GM21825 (cell line): ENCODE data around the gene FAM227B.
"Not testable (repeated sequence)": the region's sequence is repeated elsewhere in the genome, so short reads cannot be mapped to it uniquely, and the experiment has no call there.

Experiments used
- ATAC-seq: cut with Tn5 transposase; IDR thresholded peaks from one replicate; pipeline ENCODE4 v1.9.1; 2021; ENCODE audit warnings: mild to moderate bottlenecking, moderate library complexity; ENCODE audit not compliant: unreplicated experiment

The FAM227B gene

DNA sequence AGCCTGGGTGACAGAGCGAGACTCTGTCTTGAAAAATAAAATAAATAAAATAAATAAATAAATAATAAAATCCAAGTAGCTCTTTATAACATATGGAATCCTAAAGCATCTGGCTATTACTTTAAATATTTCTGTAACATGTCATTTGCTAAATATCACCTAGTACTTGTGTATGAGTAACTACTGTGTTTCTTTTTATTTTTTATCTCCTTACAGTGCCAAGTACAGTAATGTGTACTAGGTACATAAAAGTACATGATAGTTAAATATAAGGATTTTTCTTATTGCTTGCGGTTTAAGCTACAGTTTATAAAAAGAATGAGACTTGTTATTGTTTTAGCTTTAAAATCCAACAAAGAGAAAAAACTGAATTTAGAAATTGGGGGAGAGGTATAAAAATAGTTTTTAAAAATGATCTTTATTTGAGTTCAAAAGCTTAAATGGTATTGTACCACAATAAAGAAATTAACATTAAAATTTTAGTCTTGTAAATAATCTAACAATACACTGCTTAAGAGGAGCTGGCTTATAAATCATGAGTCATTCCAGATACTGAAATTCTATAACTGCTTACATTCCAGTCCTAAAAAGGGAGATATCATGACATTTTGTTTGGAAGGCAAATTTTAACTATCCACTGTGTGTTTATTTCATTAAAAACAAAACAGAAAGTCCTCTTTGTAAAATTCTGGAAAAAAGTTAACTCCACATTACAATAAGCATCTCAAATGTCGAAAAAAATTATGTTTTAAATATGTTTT is 124.4 kb downstream of the FAM227B start:
- ATAC-seq: no peak

DNA sequence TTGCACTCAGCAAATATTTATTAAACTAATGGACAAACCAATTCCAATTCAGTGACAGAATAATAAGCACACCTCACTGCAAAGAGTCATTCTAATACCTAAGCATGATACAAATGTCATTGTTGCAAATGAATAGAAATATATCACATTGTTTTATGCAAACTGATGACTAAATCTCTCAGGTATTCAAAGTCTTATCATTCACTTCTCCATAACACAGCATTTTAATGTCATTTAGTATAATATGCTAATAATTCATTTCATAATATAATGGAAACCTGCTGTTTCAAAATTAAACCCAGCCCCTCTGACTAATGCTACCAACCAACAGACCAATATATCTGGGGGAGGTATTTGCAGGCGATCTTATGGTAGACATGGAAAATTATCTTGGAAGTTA is 125.8 kb downstream of the FAM227B start:
- no peak for ATAC-seq

DNA sequence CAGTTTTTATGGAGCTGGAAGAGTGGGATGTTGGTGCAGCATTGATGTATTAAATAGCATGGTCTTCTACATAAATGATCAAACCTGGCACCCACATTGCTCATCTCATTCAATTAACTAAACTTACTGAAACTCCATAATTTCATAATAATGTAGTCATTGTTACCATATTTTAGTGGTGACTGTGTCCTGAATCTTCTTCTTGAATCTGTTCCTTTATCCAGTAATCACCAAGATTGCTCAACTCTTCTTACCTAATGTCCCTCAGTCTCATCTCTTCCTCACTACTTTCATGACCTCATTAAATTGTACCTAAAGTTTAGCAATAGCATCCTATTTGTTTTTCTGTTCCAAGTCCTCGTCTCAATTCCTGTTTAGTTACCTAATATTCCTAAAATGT is 127.8 kb downstream of the FAM227B start:
- ATAC-seq: no peak

DNA sequence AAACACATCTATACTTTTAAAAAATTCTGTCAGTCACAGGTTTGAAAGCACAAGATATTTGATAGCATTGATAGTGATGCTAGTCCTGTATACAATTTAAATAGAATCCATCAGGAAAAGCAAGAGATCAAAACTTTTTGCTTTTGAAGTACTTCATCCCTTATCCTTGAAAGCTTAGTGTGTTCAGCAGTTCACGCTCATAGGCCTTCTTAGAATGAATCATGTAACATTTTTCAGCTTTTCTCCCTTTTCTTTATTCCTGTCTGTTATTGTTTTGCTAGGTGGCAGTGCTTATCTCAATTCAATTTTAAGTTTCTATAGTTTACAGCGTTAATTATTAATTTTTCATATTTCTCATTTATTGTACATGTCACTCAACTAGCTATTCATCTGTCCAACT is 128.5 kb downstream of the FAM227B start:
- no peak for ATAC-seq

- ATAC-seq: no peak
These were observed 129.7 kb downstream of the FAM227B start for GRCh38 chr15:49490966-49491365.

DNA sequence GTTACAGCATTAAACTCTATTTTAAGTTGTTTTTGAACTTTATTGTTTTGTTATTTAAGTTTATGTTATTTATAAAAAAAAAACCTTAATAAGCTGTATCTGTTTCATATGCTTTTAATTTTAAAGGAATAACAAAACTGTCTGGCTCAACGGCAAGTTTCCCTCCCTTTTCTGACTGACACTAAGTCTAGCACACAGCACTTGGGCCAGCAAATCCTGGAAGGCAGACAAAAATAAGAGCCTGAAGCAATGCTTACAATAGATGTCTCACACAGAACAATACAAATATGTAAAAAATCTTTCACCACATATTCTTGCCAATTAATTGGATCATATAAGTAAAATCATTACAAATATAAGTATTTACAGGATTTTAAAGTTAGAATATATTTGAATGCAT is 135.2 kb downstream of the FAM227B start:
- not testable (repeated sequence) for ATAC-seq

DNA sequence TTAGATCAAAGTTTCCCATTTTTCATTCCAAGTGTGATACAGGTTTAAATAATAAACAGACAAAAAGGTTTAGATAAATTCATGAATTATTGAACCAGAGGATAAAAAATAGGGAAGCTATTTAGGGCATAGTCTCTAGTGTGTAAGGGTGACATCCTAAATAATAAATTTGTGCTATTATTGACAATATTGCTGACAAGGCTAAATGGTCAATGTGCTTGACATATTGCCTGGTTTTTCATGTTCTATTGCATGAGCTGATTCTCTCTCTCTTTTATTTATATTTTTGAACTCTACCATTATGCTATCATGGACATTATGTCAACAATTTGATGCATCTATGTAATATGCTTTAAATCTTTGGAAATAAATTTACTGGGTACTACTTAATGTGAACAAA is 141.6 kb downstream of the FAM227B start:
- ATAC-seq: not testable (repeated sequence)

DNA sequence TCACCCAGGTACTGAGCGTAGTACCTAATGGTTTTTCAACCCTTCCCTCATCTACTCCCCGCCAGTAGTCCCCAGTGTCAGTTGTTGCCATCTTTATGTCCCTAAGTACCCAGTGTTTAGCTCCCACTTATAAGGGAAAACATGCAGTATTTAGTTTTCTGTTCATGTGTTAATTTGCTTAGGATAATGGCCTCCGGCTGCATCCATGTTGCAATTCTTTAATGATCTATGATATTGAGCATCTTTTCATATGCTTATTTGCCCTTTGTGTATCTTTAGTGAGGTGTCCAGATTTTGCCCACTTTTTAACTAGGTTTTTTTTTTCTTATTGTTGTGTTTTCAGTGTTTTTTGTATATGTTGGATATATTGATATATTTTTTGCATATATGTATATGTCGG is 142.6 kb downstream of the FAM227B start:
- ATAC-seq: not testable (repeated sequence)

DNA sequence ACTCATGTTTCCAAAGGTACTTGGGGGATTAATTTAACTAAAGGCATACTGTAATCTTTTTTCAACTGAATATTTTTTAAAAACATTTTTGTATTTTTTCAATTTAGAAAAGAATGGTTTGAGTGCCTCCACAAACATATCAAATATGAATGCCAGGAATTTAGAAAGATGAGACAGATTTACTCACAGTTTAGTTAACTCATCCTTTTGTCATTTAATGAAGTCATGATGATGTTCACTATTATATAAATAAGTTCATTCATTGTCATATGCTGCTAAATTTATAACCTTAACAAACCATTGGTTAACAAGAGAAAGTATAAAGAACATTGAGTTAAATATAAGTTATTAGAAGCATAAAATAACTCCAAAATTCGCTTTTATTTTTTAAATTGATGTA is 147.6 kb downstream of the FAM227B start:
- ATAC-seq: no peak

DNA sequence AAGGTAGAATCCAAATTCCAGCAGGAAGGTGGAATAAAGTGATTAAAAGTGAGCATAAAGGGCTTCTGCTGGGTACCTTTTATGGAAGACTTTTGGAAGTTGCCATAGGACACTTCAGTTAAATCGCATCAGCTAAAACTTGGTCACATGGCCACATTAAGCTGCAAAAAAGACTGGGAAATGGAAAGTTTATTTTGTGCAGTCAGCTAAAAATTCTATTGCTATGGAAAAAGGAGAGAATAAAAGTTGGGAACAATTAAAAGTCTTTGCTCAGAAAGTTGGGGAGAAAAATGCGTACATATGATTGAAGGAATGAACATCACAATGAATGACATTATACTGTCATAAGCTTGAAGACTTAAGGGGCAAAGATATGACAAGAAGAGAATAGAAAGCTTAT is 148.3 kb downstream of the FAM227B start:
- no peak for ATAC-seq

DNA sequence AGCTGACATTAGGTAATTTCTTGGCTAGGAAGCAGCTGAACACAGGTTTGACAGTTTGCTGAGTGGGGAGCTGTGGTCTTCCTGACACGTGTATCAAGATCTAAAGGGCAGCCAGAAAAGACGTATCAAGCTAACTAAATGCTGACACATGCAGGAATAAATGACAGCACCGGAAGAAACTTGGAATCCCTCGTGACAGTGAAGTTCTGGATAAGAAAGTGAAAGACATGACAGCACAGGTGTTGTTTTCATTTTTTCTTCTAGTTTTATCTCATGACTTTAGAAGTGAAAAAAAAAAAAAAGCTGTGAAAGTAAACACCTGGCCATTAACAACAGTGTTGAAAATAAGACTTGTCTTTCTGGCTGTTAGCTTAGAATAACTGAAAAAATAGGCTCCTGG is 148.9 kb downstream of the FAM227B start:
- ATAC-seq: peak; percentile 66

- peak; percentile 19 for ATAC-seq
These were observed 149.4 kb downstream of the FAM227B start for GRCh38 chr15:49471248-49471647.

DNA sequence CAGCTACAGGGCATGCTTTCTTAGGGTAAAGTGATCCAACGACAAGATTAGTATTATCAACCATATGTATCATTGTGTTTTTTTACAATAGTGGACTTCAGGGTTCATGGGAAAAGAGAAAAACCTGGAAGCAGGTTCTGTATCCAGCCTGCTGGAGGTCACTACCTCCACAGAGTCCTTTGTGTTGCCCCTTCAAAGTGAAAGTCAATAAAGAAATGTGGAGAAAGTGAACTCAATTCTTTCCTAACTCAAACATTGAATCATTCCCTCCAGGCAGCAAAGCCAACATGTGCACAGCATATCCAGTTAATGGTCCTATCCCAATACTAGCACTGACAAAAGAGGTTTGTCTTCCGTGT is 152.2 kb downstream of the FAM227B start:
- no peak for ATAC-seq

DNA sequence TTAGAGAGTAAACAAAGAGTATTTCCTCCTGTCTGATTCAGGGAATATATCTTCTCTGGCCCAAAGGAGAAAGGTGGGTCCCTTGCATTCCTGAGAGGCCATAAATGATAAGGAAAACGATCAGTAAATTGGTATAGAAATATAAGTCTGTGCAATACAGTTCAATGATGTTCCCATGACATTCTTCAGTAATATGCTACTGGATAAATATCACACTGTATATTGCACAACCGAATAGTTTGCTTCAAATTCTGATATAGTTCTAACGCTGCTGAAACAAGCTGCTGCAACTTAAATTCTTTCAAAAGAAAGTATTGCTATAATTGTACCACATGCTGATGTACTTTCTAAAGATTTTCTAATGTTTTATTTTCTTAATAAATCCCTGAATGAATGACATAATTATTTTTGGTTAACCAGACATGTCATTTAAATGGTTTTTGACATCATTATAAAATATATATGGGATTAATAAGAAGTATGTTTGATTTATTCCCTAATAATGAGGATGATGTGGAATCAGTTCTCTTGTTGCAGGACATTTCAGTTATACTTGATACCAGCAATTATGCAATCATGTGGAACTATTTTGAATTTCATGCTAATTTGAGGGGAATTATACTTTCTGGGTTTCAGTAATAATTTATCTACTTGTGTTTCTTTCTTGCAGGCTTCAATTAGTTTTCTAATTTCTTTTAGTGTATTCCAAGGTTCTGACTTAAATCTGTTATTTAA is 152.7 kb downstream of the FAM227B start:
- ATAC-seq: no peak

DNA sequence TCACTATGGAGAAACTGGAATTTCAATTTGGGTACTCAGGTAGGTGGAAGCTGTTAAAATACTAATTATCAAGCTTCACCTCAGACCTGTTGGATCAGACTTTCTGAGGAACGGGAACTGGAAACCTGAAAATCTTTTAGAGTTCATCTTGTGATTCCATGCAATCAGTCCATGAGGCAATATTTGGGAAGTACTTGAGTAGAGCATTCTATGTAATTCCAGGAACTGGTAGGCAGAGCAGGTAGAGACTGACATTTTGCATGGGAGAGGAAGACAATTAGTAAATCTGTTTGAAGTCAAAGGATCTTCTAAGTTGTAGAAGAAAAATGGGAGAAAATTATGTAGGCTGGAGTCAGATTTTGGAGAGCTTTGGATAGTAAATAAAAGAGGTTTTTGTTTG is 154.5 kb downstream of the FAM227B start:
- ATAC-seq: no peak

GRCh38 chr15:49464522-49464921 is 156.1 kb downstream of the FAM227B start:
- no peak for ATAC-seq

- no peak for ATAC-seq
These were observed 158.3 kb downstream of the FAM227B start for GRCh38 chr15:49462232-49462844.

GRCh38 chr15:49460411-49460941 is 160.1 kb downstream of the FAM227B start:
- ATAC-seq: no peak

GRCh38 chr15:49458145-49458544 is 162.5 kb downstream of the FAM227B start:
- ATAC-seq: no peak

GRCh38 chr15:49456166-49456565 is 164.5 kb downstream of the FAM227B start:
- no peak for ATAC-seq

GRCh38 chr15:49452595-49452994 is 168.0 kb downstream of the FAM227B start:
- no peak for ATAC-seq

- ATAC-seq: no peak
These were observed 178.8 kb downstream of the FAM227B start for GRCh38 chr15:49441816-49442215.
